H9 (cell line): ENCODE measurements around the gene IFNL3. TPM values are rescaled to one million over a fixed set of nuclear protein-coding genes. Genes with fewer than 3 reads are reported as not detected.

Source experiments
- DNase-seq: peaks from one replicate; pipeline ENCODE4 v3.0.0-alpha.2; 2017
- H2AFZ ChIP-seq: one replicate; pipeline ENCODE4 v1.6.1; 2013; ENCODE audit warnings: mild to moderate bottlenecking, low read length, control low read depth, moderate library complexity
- H2AK5ac ChIP-seq: 2 replicates; pipeline ENCODE4 v1.6.1; 2013; ENCODE audit warnings: low read length, control low read depth, mixed read lengths; ENCODE audit not compliant: insufficient read length
- H2BK120ac ChIP-seq: one replicate; pipeline ENCODE4 v1.6.1; 2013; ENCODE audit warnings: low read depth, mild to moderate bottlenecking, low read length, control low read depth, inconsistent platforms; ENCODE audit not compliant: poor library complexity, severe bottlenecking
- H2BK12ac ChIP-seq: 2 replicates; pipeline ENCODE4 v1.6.1; 2013; ENCODE audit warnings: low read length, control low read depth, mixed read lengths, low read depth; ENCODE audit not compliant: insufficient read length
- H2BK15ac ChIP-seq: 2 replicates; pipeline ENCODE4 v1.6.1; 2013; ENCODE audit warnings: low read depth, low read length, control low read depth
- H2BK20ac ChIP-seq: one replicate; pipeline ENCODE4 v1.6.1; 2013; ENCODE audit warnings: low read depth, mild to moderate bottlenecking, low read length, control low read depth, inconsistent platforms; ENCODE audit not compliant: poor library complexity, severe bottlenecking
- H2BK5ac ChIP-seq: 2 replicates; pipeline ENCODE4 v1.6.1; 2013; ENCODE audit warnings: low read length, control low read depth, mixed read lengths; ENCODE audit not compliant: insufficient read length
- H3K14ac ChIP-seq: 2 replicates; pipeline ENCODE4 v1.6.1; 2013; ENCODE audit warnings: low read length, control low read depth; ENCODE audit not compliant: insufficient read depth
- H3K18ac ChIP-seq: 2 replicates; pipeline ENCODE4 v1.6.1; 2013; ENCODE audit warnings: low read depth, mild to moderate bottlenecking, mixed read lengths, low read length, control low read depth; ENCODE audit not compliant: insufficient read length
- H3K23ac ChIP-seq: 2 replicates; pipeline ENCODE4 v1.6.1; 2013; ENCODE audit warnings: low read length, control low read depth, mixed read lengths, low read depth; ENCODE audit not compliant: insufficient read length
- H3K23me2 ChIP-seq: 2 replicates; pipeline ENCODE4 v1.6.1; 2013; ENCODE audit warnings: low read depth, mild to moderate bottlenecking, mixed read lengths, low read length, control low read depth; ENCODE audit not compliant: insufficient read length, poor library complexity, severe bottlenecking
- H3K27ac ChIP-seq: 2 replicates; pipeline ENCODE4 v1.5.1; 2013; ENCODE audit warnings: low read length, control low read depth, mixed read lengths, low read depth; ENCODE audit not compliant: insufficient read length
- H3K27me3 ChIP-seq: 2 replicates; pipeline ENCODE4 v1.6.1; 2013; ENCODE audit warnings: low read length, control low read depth, inconsistent platforms; ENCODE audit not compliant: insufficient read depth
- H3K4ac ChIP-seq: 2 replicates; pipeline ENCODE4 v1.6.1; 2013; ENCODE audit warnings: low read depth, mild to moderate bottlenecking, control low read depth, inconsistent platforms, low read length, moderate library complexity
- H3K4me1 ChIP-seq: 2 replicates; pipeline ENCODE4 v1.6.1; 2013; ENCODE audit warnings: low read length, control low read depth, inconsistent platforms; ENCODE audit not compliant: insufficient read depth
- H3K4me2 ChIP-seq: 2 replicates; pipeline ENCODE4 v1.6.1; 2013; ENCODE audit warnings: low read length, control low read depth, mixed read lengths; ENCODE audit not compliant: insufficient read length, insufficient read depth
- H3K56ac ChIP-seq: 2 replicates; pipeline ENCODE4 v1.6.1; 2013; ENCODE audit warnings: low read depth, mild to moderate bottlenecking, mixed read lengths, low read length, control low read depth; ENCODE audit not compliant: insufficient read length
- H3K79me1 ChIP-seq: 2 replicates; pipeline ENCODE4 v1.6.1; 2013; ENCODE audit warnings: low read depth, mild to moderate bottlenecking, moderate library complexity, low read length, control low read depth, inconsistent platforms; ENCODE audit not compliant: insufficient read depth, poor library complexity, severe bottlenecking
- H3K79me2 ChIP-seq: 2 replicates; pipeline ENCODE4 v1.6.1; 2013; ENCODE audit warnings: low read length, control low read depth, inconsistent platforms; ENCODE audit not compliant: insufficient read depth
- H3K9ac ChIP-seq: 2 replicates; pipeline ENCODE4 v1.6.1; 2013; ENCODE audit warnings: low read length, control low read depth, mixed read lengths; ENCODE audit not compliant: insufficient read length; ENCODE audit errors: extremely low read depth
- H3K9me3 ChIP-seq: one replicate; pipeline ENCODE4 v1.6.1; 2013; ENCODE audit warnings: low read depth, low read length, inconsistent platforms; ENCODE audit not compliant: control insufficient read depth
- H3T11ph ChIP-seq: one replicate; pipeline ENCODE4 v1.6.1; 2013; ENCODE audit warnings: mild to moderate bottlenecking, low read length, control low read depth, inconsistent platforms
- H4K20me1 ChIP-seq: one replicate; pipeline ENCODE4 v1.6.1; 2013; ENCODE audit not compliant: control insufficient read depth, insufficient read length, insufficient read depth
- H4K5ac ChIP-seq: 2 replicates; pipeline ENCODE4 v1.6.1; 2013; ENCODE audit warnings: low read depth, mild to moderate bottlenecking, mixed read lengths, low read length, control low read depth; ENCODE audit not compliant: insufficient read length
- H4K8ac ChIP-seq: replicated peaks from 2 replicates; pipeline ENCODE4 v1.6.1; 2013; ENCODE audit warnings: low read length, control low read depth, mixed read lengths, low read depth; ENCODE audit not compliant: insufficient read length
- H4K91ac ChIP-seq: 2 replicates; pipeline ENCODE4 v1.6.1; 2013; ENCODE audit warnings: low read depth, mild to moderate bottlenecking, moderate library complexity, mixed read lengths, low read length, control low read depth; ENCODE audit not compliant: insufficient read length
- H3K27ac Mint-ChIP-seq, 3 experiments: 2 replicates in 2 of 3; 3 replicates in 1 of 3; pipeline ENCODE4 v1.8.0; 2020 to 2021; ENCODE audit warnings: mixed read lengths in 3 of 3, mild to moderate bottlenecking in 1 of 3, moderate library complexity in 1 of 3
- H3K27me3 Mint-ChIP-seq: 2 replicates; pipeline ENCODE4 v1.8.0; 2021; ENCODE audit warnings: low read depth, mild to moderate bottlenecking, moderate library complexity, mixed read lengths
- H3K36me3 Mint-ChIP-seq, 3 experiments: 2 replicates in 2 of 3; 3 replicates in 1 of 3; pipeline ENCODE4 v1.8.0; 2020 to 2021; ENCODE audit warnings: low read depth in 3 of 3, mixed read lengths in 3 of 3; ENCODE audit not compliant: insufficient read depth in 1 of 3
- H3K4me1 Mint-ChIP-seq, 2 experiments: 2 replicates each; pipeline ENCODE4 v1.8.0; 2020; ENCODE audit warnings: mixed read lengths in 2 of 2
- H3K4me3 Mint-ChIP-seq, 2 experiments: 2 replicates in 1 of 2; 3 replicates in 1 of 2; pipeline ENCODE4 v1.8.0; 2020 to 2021; ENCODE audit warnings: mild to moderate bottlenecking in 2 of 2, mixed read lengths in 2 of 2, moderate library complexity in 1 of 2
- H3K9me3 Mint-ChIP-seq, 2 experiments: 2 replicates in 1 of 2; 3 replicates in 1 of 2; pipeline ENCODE4 v1.8.0; 2020; ENCODE audit warnings: mild to moderate bottlenecking in 2 of 2, mixed read lengths in 2 of 2, moderate library complexity in 1 of 2
- WGBS: extraction: QIAGEN DNeasy Blood & Tissue Kit; methylation state at CpG from one replicate; pipeline ENCODE4 v1.1.7; 2013; ENCODE audit warnings: missing lambda C conversion rate, low lambda C conversion rate, mixed read lengths; ENCODE audit not compliant: insufficient read length; ENCODE audit errors: extremely low coverage; 5-methylcytosine and 5-hydroxymethylcytosine counted together
- total RNA-seq: library from RNA; stranded (reverse); gene quantifications from 2 replicates; pipeline ENCODE4 v1.2.1, GENCODE V29; 2021
- TF ChIP-seq, protein P1 (sequence below): fragments of 200-600 bp; sonication (generic); conservative IDR thresholded peaks from 3 replicates; pipeline ENCODE4 v1.8.0; 2021; ENCODE audit warnings: antibody characterized with exemption, mild to moderate bottlenecking

IFNL3 gene
- total RNA-seq, 1 experiment from 2014 or later, result not detected

- no peak overlapping the region for H2BK5ac ChIP-seq
- no peaks in the 10 kb centered on the region for H3K79me2 ChIP-seq
- H3T11ph ChIP-seq, result no peak overlapping the region
- H4K91ac ChIP-seq, result no peak overlapping the region
- no peak overlapping the region for H3K9ac ChIP-seq
- H2BK15ac ChIP-seq, result no peak overlapping the region
- no CpG with 5 or more reads among the region's 1 CpG for WGBS
- H2BK120ac ChIP-seq, result no peak overlapping the region
- no peak overlapping the region for H3K56ac ChIP-seq
- H3K23me2 ChIP-seq, result no peaks in the 10 kb centered on the region
- no peak overlapping the region for H2BK12ac ChIP-seq
- H3K23ac ChIP-seq, result no peak overlapping the region
- no peak overlapping the region for H2AFZ ChIP-seq
- no peaks in the 10 kb centered on the region for H3K27me3 ChIP-seq
- H3K18ac ChIP-seq, result no peak overlapping the region
- no peak overlapping the region for H2AK5ac ChIP-seq
- no peaks in the 10 kb centered on the region for H3K36me3 Mint-ChIP-seq
- no peaks in the 10 kb centered on the region for H4K20me1 ChIP-seq
- H4K5ac ChIP-seq, result no peak overlapping the region
- no peak overlapping the region for H3K14ac ChIP-seq
- no peaks in the 10 kb centered on the region for H3K9me3 ChIP-seq
- H3K9me3 Mint-ChIP-seq, result peaks cover 0 to 8% of the 10 kb centered on the region in 2 experiments; a peak in 4 of 5 replicates
- no peak overlapping the region for H3K4ac ChIP-seq
- no peak overlapping the region for H3K27ac ChIP-seq
- H3K4me3 Mint-ChIP-seq, result no peak overlapping the region
- H3K27me3 Mint-ChIP-seq, result peaks cover 85% of the 10 kb centered on the region
- no peaks in the 10 kb centered on the region for H3K4me1 ChIP-seq
- H3K79me1 ChIP-seq, result no peaks in the 10 kb centered on the region
- H3K27ac Mint-ChIP-seq, result no peak overlapping the region
- TF ChIP-seq, protein P1, sequence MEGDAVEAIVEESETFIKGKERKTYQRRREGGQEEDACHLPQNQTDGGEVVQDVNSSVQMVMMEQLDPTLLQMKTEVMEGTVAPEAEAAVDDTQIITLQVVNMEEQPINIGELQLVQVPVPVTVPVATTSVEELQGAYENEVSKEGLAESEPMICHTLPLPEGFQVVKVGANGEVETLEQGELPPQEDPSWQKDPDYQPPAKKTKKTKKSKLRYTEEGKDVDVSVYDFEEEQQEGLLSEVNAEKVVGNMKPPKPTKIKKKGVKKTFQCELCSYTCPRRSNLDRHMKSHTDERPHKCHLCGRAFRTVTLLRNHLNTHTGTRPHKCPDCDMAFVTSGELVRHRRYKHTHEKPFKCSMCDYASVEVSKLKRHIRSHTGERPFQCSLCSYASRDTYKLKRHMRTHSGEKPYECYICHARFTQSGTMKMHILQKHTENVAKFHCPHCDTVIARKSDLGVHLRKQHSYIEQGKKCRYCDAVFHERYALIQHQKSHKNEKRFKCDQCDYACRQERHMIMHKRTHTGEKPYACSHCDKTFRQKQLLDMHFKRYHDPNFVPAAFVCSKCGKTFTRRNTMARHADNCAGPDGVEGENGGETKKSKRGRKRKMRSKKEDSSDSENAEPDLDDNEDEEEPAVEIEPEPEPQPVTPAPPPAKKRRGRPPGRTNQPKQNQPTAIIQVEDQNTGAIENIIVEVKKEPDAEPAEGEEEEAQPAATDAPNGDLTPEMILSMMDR, result no peak
- no peak overlapping the region for H4K8ac ChIP-seq
- no peak for DNase-seq
- H3K4me1 Mint-ChIP-seq, result no peaks in the 10 kb centered on the region
- H3K4me2 ChIP-seq, result no peak overlapping the region
- H2BK20ac ChIP-seq, result no peak overlapping the region
Observed at GRCh38 chr19:39284032-39284431, 39.2 kb upstream of the IFNL3 start.
